Small intestine (tissue), 7 donors: Measurements from ENCODE around the gene CLEC1A. TPM values are rescaled to one million over a fixed set of nuclear protein-coding genes. Genes with fewer than 3 reads are reported as not detected.

Source experiments
- DNase-seq, 2 donors: peaks; one replicate each; pipeline versions ENCODE4 v3.0.0 to v3.0.0-alpha.2; 2013
- FAIRE-seq: peaks from 2 replicates; lab custom pipeline; 2012; peaks lifted over from hg19 to GRCh38; lab: Jason Lieb, UNC
- H3K27ac ChIP-seq, 3 donors: one replicate each; pipeline ENCODE4 v1.5.1; 2013; ENCODE audit warnings: low read length in 2 of 3, mild to moderate bottlenecking in 2 of 3, control low read depth in 1 of 3, inconsistent platforms in 1 of 3, low read depth in 1 of 3, moderate library complexity in 1 of 3
- H3K27me3 ChIP-seq, 3 donors: one replicate each; pipeline ENCODE4 v1.6.1; 2013; ENCODE audit warnings: low read length in 3 of 3, inconsistent platforms in 1 of 3; ENCODE audit not compliant: control insufficient read depth in 3 of 3, insufficient read depth in 3 of 3
- H3K36me3 ChIP-seq, 3 donors: one replicate each; pipeline ENCODE4 v1.6.1; 2013; ENCODE audit warnings: low read length in 3 of 3, inconsistent platforms in 1 of 3, low read depth in 1 of 3, mild to moderate bottlenecking in 1 of 3, moderate library complexity in 1 of 3; ENCODE audit not compliant: control insufficient read depth in 3 of 3, insufficient read depth in 2 of 3
- H3K4me1 ChIP-seq, 3 donors: one replicate each; pipeline ENCODE4 v1.6.1; 2013; ENCODE audit warnings: low read length in 2 of 3, inconsistent platforms in 1 of 3, low read depth in 1 of 3, mild to moderate bottlenecking in 1 of 3, moderate library complexity in 1 of 3; ENCODE audit not compliant: control insufficient read depth in 3 of 3, insufficient read depth in 2 of 3
- H3K4me3 ChIP-seq, 3 donors: one replicate each; pipeline ENCODE4 v1.5.1; 2013; ENCODE audit warnings: low read length in 3 of 3, control low read depth in 1 of 3, inconsistent platforms in 1 of 3, low read depth in 1 of 3, mild to moderate bottlenecking in 1 of 3, moderate library complexity in 1 of 3
- H3K9me3 ChIP-seq, 2 donors: one replicate each; pipeline ENCODE4 v1.6.1; 2013; ENCODE audit warnings: low read depth in 1 of 2, low read length in 1 of 2; ENCODE audit not compliant: control insufficient read depth in 2 of 2, insufficient read depth in 1 of 2
- WGBS, 3 donors: extraction: QIAGEN DNeasy Blood & Tissue Kit; methylation state at CpG; one replicate each; pipeline ENCODE4 v1.1.7; 2013; 5-methylcytosine and 5-hydroxymethylcytosine counted together
- polyA plus RNA-seq, 4 donors: library from polyadenylated mRNA; stranded (reverse) in 3 of 4; unstranded in 1 of 4; fragments of 200-250 nt in 3 of 4; fragments of 120-200 nt in 1 of 4; gene quantifications; one replicate each; pipeline versions ENCODE4 v1.2.1 to v1.2.3, GENCODE V29; 2013
- donor health status: healthy with polysubstance abuse.
- donor health status: control.
- donor health status: control.
- donor health status: Bipolar disorder and iron deficiency.
- donor health status: healthy.

Gene CLEC1A
- polyA plus RNA-seq, 4 donors = 1.6 to 4.9 TPM; not detected in 2

- FAIRE-seq = no peak
- no peak for DNase-seq
- no peak overlapping the region for H3K4me3 ChIP-seq
- no peak overlapping the region for H3K27ac ChIP-seq
- WGBS, 3 donors = 65 to 71% (median 66%) methylated on average over 4 of the region's 4 CpGs
- no peaks in the 10 kb centered on the region for H3K9me3 ChIP-seq
- H3K27me3 ChIP-seq = no peaks in the 10 kb centered on the region
- no peaks in the 10 kb centered on the region for H3K4me1 ChIP-seq
- no peaks in the 10 kb centered on the region for H3K36me3 ChIP-seq
Observed at GRCh38 chr12:10094646-10095395, 4.0 kb downstream of the CLEC1A start.

GRCh38 chr12:10088955-10089900 is 9.6 kb downstream of the CLEC1A start:
- H3K27me3 ChIP-seq = no peaks in the 10 kb centered on the region
- no peaks in the 10 kb centered on the region for H3K4me1 ChIP-seq
- WGBS, 3 donors = 43 to 53% (median 44%) methylated on average over 8 of the region's 8 CpGs
- FAIRE-seq = no peak
- H3K36me3 ChIP-seq = no peaks in the 10 kb centered on the region
- DNase-seq = no peak
- H3K4me3 ChIP-seq = no peak overlapping the region
- H3K9me3 ChIP-seq = peaks cover 0 to 5% of the 10 kb centered on the region in 2 donors
- no peak overlapping the region for H3K27ac ChIP-seq

GRCh38 chr12:10088031-10088430 is 10.8 kb downstream of the CLEC1A start:
- Histone ChIP-seq H3K9me3 (peaks cover 0 to 8% of the 10 kb centered on the region in 2 donors), H3K4me1 (no peaks in the 10 kb centered on the region), H3K27ac (no peak overlapping the region), H3K36me3 (no peaks in the 10 kb centered on the region), H3K4me3 (no peak overlapping the region), H3K27me3 (no peaks in the 10 kb centered on the region)
- DNase-seq (no peak), FAIRE-seq (peak; percentile 74)

DNA sequence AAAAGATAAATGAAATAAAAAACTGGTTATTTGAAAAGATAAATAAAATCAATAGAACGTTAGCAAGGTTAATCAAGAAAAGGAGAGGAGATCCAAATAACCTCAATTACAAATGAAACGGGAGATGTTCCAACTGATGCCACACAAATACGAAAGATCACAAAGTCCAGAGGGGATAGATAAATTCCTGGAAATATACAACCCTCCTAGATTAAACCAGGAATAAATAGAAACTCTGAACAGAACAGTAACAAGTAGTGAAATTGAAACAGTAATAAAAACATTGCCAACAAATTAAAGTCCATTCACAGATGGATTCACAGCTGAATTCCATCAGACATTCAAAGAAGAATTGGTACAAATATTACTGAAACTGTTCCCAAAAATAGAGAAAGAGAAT is 12.4 kb downstream of the CLEC1A start:
- Histone ChIP-seq H3K9me3 (peaks cover 0 to 12% of the 10 kb centered on the region in 2 donors), H3K27ac (no peak overlapping the region), H3K36me3 (no peaks in the 10 kb centered on the region), H3K27me3 (no peaks in the 10 kb centered on the region), H3K4me3 (no peak overlapping the region), H3K4me1 (no peaks in the 10 kb centered on the region)
- 24 to 74% (median 47%) methylated on average over 3 of the region's 3 CpGs for WGBS, 3 donors
- DNase-seq (no peak), FAIRE-seq (peak; percentile 23)

- Histone ChIP-seq H3K36me3 (no peaks in the 10 kb centered on the region), H3K4me1 (no peaks in the 10 kb centered on the region), H3K27me3 (no peaks in the 10 kb centered on the region), H3K27ac (no peak overlapping the region), H3K4me3 (no peak overlapping the region), H3K9me3 (peaks cover 0 to 12% of the 10 kb centered on the region in 2 donors)
- 81 to 90% (median 88%) methylated on average over 6 of the region's 6 CpGs for WGBS, 3 donors
- no peak for DNase-seq
- no peak for FAIRE-seq
Observed at GRCh38 chr12:10084733-10085132, 14.1 kb downstream of the CLEC1A start.

GRCh38 chr12:10082117-10082874 is 16.5 kb downstream of the CLEC1A start:
- peaks cover 0 to 12% of the 10 kb centered on the region in 2 donors for H3K9me3 ChIP-seq
- no peaks in the 10 kb centered on the region for H3K36me3 ChIP-seq
- no peak overlapping the region for H3K4me3 ChIP-seq
- no peaks in the 10 kb centered on the region for H3K4me1 ChIP-seq
- DNase-seq = no peak
- FAIRE-seq = no peak
- no peak overlapping the region for H3K27ac ChIP-seq
- WGBS, 3 donors = 51 to 70% (median 59%) methylated on average over 5 of the region's 5 CpGs
- H3K27me3 ChIP-seq = no peaks in the 10 kb centered on the region

- Histone ChIP-seq H3K36me3 (no peaks in the 10 kb centered on the region), H3K4me1 (no peaks in the 10 kb centered on the region), H3K27me3 (no peaks in the 10 kb centered on the region), H3K9me3 (no peaks in the 10 kb centered on the region), H3K27ac (no peak overlapping the region), H3K4me3 (no peak overlapping the region)
- DNase-seq (no peak), FAIRE-seq (no peak)
Observed at GRCh38 chr12:10075451-10075850, 23.3 kb downstream of the CLEC1A start.

GRCh38 chr12:10073261-10073660 is 25.5 kb downstream of the CLEC1A start:
- Histone ChIP-seq H3K27me3 (no peaks in the 10 kb centered on the region), H3K9me3 (no peaks in the 10 kb centered on the region), H3K36me3 (no peaks in the 10 kb centered on the region), H3K27ac (no peak overlapping the region), H3K4me3 (no peak overlapping the region), H3K4me1 (no peaks in the 10 kb centered on the region)
- FAIRE-seq = no peak
- 93 to 97% (median 93%) methylated on average over 5 of the region's 5 CpGs for WGBS, 3 donors
- no peak for DNase-seq
